Lung (tissue), 12 donors: ENCODE results near the gene FRMPD4. TPM values are rescaled to one million over a fixed set of nuclear protein-coding genes. Genes with fewer than 3 reads are reported as not detected.

Experiments used
- ATAC-seq: fragments of 200-7000 bp; cut with Tn5 transposase; one replicate; pipeline ENCODE4 v1.9.1; 2020; ENCODE audit warnings: moderate number of reproducible peaks; ENCODE audit not compliant: insufficient read depth, low FRiP score
- DNase-seq, 3 donors: peaks; one replicate each; pipeline ENCODE4 v3.0.0-alpha.2; 2013 to 2017
- H3K27ac ChIP-seq, 2 donors: one replicate each; pipeline ENCODE4 v1.5.1; 2013; ENCODE audit warnings: mild to moderate bottlenecking in 2 of 2, moderate library complexity in 2 of 2, control low read depth in 1 of 2, inconsistent platforms in 1 of 2, low read depth in 1 of 2, low read length in 1 of 2
- H3K27me3 ChIP-seq, 3 donors: one replicate each; pipeline ENCODE4 v1.5.1; 2013; ENCODE audit warnings: low read length in 2 of 3; ENCODE audit not compliant: control insufficient read depth in 3 of 3, insufficient read depth in 3 of 3
- H3K36me3 ChIP-seq, 4 donors: one replicate each; pipeline ENCODE4 v1.5.1; 2013; ENCODE audit warnings: low read length in 4 of 4, mild to moderate bottlenecking in 1 of 4, moderate library complexity in 1 of 4; ENCODE audit not compliant: control insufficient read depth in 4 of 4, insufficient read depth in 4 of 4
- H3K4me1 ChIP-seq, 5 donors: one replicate each; pipeline ENCODE4 v1.5.1; 2013; ENCODE audit warnings: low read length in 5 of 5, mild to moderate bottlenecking in 2 of 5, moderate library complexity in 1 of 5; ENCODE audit not compliant: control insufficient read depth in 5 of 5, insufficient read depth in 5 of 5
- H3K4me3 ChIP-seq: one replicate; pipeline ENCODE4 v1.5.1; 2013; ENCODE audit warnings: mild to moderate bottlenecking, control low read depth, moderate library complexity
- H3K9ac ChIP-seq, 2 donors: one replicate each; pipeline ENCODE4 v1.5.1; 2013; ENCODE audit warnings: low read length in 2 of 2, control low read depth in 1 of 2; ENCODE audit not compliant: insufficient read depth in 1 of 2
- H3K9me3 ChIP-seq, 4 donors: one replicate each; pipeline ENCODE4 v1.5.1; 2013; ENCODE audit warnings: low read length in 3 of 4, mild to moderate bottlenecking in 1 of 4, moderate library complexity in 1 of 4; ENCODE audit not compliant: control insufficient read depth in 4 of 4, insufficient read depth in 3 of 4
- WGBS, 2 donors: extraction: QIAGEN DNeasy Blood & Tissue Kit; methylation state at CpG; one replicate each; pipeline ENCODE4 v1.1.7; 2013; 5-methylcytosine and 5-hydroxymethylcytosine counted together
- polyA plus RNA-seq, 2 donors: library from polyadenylated mRNA; stranded (reverse); fragments of 200-250 nt; gene quantifications; one replicate each; pipeline ENCODE4 v1.2.1, GENCODE V29; 2013
- total RNA-seq, 2 donors: library from RNA; depleted of rRNA in 1 of 2; stranded (reverse); fragments of >200 nt in 1 of 2; gene quantifications; one replicate each; pipeline ENCODE4 v1.2.1, GENCODE V29; 2014 to 2021
- TF ChIP-seq, protein P1 (sequence below): IDR thresholded peaks from 2 replicates; pipeline ENCODE4 v1.5.1; 2012; ENCODE audit warnings: mild to moderate bottlenecking; ENCODE audit errors: control extremely low read depth, extremely low read depth
- donor health status: control.
- donor health status: control.
- donor health status: Bipolar disorder and iron deficiency.
- donor health status: healthy.
- donor health status: DM: yes; HTN: yes; CAD: no.

Gene FRMPD4
- total and polyA plus RNA-seq, 4 donors = 0.01 to 0.43 (median 0.03) TPM

DNA sequence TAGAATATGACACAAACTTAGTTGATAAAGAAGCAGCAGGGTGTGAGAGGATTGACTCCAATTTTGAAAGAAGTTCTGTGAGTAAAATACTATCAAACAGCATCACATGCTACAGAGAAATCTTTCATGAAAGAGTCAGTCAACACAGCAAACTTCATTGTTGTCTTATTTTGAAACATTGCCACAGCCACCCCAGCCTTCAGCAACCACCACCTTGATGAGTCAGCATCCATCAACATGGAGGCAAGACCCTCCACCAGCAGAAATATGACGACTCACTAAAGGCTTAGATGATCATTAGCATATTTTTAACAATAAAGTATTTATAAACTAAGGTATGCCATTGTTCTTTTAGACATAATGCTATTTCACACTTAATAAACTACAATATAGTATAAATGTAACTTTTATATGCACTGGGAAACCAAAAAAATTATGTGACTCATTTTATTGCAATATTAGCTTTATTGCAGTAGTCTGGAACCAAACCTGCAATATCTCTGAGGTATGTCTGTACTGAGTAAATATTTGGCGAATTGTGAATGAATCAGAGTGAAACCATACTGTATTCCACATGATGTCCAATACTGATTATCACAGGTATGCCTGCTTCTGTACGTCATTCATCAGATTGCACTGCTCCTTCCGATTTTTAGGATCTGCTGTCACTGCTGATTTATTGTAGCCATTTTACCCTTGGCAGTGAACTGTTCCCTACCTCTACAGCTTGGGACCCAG, 11.6 kb downstream of the FRMPD4 start:
- ATAC-seq (no peak), DNase-seq (no peak)
- Histone ChIP-seq H3K9ac (no peak overlapping the region), H3K27ac (no peak overlapping the region), H3K4me1 (peaks cover 0 to 3% (median 0%) of the 10 kb centered on the region in 5 donors), H3K36me3 (no peaks in the 10 kb centered on the region), H3K9me3 (peaks cover 0 to 1% (median 0%) of the 10 kb centered on the region in 4 donors), H3K27me3 (peaks cover 0 to 10% (median 5%) of the 10 kb centered on the region in 3 donors), H3K4me3 (no peak overlapping the region)
- TF ChIP-seq, protein P1, sequence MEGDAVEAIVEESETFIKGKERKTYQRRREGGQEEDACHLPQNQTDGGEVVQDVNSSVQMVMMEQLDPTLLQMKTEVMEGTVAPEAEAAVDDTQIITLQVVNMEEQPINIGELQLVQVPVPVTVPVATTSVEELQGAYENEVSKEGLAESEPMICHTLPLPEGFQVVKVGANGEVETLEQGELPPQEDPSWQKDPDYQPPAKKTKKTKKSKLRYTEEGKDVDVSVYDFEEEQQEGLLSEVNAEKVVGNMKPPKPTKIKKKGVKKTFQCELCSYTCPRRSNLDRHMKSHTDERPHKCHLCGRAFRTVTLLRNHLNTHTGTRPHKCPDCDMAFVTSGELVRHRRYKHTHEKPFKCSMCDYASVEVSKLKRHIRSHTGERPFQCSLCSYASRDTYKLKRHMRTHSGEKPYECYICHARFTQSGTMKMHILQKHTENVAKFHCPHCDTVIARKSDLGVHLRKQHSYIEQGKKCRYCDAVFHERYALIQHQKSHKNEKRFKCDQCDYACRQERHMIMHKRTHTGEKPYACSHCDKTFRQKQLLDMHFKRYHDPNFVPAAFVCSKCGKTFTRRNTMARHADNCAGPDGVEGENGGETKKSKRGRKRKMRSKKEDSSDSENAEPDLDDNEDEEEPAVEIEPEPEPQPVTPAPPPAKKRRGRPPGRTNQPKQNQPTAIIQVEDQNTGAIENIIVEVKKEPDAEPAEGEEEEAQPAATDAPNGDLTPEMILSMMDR = no peak
- 77 to 90% methylated on average over 4 of the region's 4 CpGs for WGBS, 2 donors

DNA sequence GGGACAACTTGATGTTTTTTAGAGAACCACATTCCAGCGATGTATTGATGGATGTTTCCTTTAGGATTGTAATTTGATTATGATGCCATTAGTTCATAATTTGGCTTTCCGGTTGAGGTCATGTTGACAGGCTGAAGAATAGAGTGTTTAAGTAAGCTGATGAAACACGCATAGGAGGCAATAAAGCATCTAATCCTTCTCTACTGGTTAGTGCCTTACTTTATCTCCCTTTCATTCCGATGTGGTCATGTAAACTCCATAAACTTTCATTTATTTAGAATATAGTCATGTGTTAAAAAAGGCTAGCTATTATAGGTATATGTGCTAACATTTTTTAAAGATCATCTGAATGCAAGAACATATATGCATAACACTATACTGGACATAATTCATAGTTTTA, 15.0 kb downstream of the FRMPD4 start:
- H3K27me3 ChIP-seq = peaks cover 0 to 15% (median 7%) of the 10 kb centered on the region in 3 donors
- no peak overlapping the region for H3K4me3 ChIP-seq
- H3K36me3 ChIP-seq = no peaks in the 10 kb centered on the region
- no peak for ATAC-seq
- DNase-seq = no peak
- WGBS, 2 donors = 85 to 89% methylated on average over 4 of the region's 4 CpGs
- H3K9me3 ChIP-seq = no peaks in the 10 kb centered on the region
- H3K27ac ChIP-seq = no peak overlapping the region
- peaks cover 0 to 3% (median 0%) of the 10 kb centered on the region in 5 donors for H3K4me1 ChIP-seq
- H3K9ac ChIP-seq = no peak overlapping the region
- TF ChIP-seq, protein P1 = no peak

DNA sequence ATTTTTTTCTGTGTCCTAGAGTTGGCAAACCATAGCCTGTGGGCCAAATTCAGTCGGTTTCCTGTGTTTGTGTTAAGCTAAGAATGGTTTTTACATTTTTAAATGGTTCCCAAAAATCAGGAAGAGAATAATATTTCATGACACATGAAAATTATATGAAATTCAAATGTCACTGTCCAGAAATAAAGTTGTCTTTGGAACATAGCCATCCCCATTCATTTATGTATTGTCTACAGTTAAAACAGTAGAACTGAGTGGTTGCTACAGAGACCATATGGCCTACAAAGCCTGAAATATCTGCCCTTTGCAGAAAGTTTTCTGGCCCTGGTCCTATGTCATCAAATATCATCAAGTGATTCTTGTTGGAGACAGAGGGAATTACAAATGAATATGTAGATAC, 15.5 kb downstream of the FRMPD4 start:
- Histone ChIP-seq H3K27me3 (peaks cover 0 to 19% (median 9%) of the 10 kb centered on the region in 3 donors), H3K27ac (no peak overlapping the region), H3K4me1 (peaks cover 0 to 3% (median 0%) of the 10 kb centered on the region in 5 donors), H3K9me3 (no peaks in the 10 kb centered on the region), H3K9ac (no peak overlapping the region), H3K36me3 (no peaks in the 10 kb centered on the region), H3K4me3 (no peak overlapping the region)
- ATAC-seq = no peak
- DNase-seq = peak in 2 of 3 donors; percentile 39 to 78
- TF ChIP-seq, protein P1 = no peak
- WGBS, 2 donors = 26 to 33% methylated on average over 1 of the region's 1 CpG

DNA sequence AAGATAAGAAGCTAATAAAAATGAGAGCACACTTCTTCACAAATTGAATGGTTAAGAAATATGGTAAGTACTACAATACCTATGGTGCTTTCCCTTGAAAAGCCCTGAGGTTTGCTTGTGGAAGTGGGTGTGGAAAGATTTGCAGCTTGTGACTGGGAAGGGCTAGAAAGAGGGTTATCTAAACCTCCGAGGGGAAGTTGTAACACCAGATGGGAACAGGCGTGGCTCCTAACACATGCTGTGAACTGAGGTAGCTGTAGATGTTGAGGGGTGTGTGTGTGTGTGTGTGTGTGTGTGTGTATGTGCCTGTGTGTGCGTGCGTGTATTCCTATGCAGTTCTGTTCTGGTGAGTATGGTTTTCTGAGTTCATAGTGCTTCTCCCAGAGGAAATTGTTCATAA, 21.5 kb downstream of the FRMPD4 start:
- peaks cover 0 to 43% (median 16%) of the 10 kb centered on the region in 3 donors for H3K27me3 ChIP-seq
- H3K36me3 ChIP-seq = no peaks in the 10 kb centered on the region
- TF ChIP-seq, protein P1 = no peak
- H3K9ac ChIP-seq = no peak overlapping the region
- H3K9me3 ChIP-seq = no peaks in the 10 kb centered on the region
- no peak overlapping the region for H3K4me3 ChIP-seq
- ATAC-seq (no peak), DNase-seq (no peak)
- WGBS, 2 donors = 46 to 68% methylated on average over 4 of the region's 4 CpGs
- no peaks in the 10 kb centered on the region for H3K4me1 ChIP-seq
- no peak overlapping the region for H3K27ac ChIP-seq
